ENCODE results near the gene CCNB1IP1.
A peak's percentile ranks its signal among the peaks of the same experiment; 100 is the strongest.

DNA sequence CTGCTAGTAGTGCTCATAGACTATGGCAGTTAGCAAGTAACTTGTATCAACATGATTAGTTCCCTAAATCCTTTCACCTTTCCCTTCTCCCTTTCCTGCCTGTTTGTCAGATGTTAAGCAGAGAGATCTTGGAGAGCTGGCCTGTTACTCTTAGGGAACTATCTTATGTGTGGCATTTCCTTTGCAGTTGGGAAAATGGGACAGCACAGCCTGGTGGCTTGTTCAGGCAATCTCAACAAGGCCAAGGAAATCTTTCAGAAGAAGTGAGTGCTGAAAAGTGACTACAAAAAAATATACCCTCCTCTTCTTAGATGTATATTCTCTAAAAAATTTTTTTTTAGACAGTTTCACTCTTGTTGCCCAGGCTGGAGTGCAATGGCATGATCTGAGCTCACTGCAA is 17.8 kb upstream of the CCNB1IP1 start:
- TF ChIP-seq EZH2 (IDR thresholded peaks at IDR 0.05) (no peak), RAD21 (IDR thresholded peaks at IDR 0.05; ENCODE audit: low read depth) (no peak), ATF3 (IDR thresholded peaks at IDR 0.05) (no peak), REST (IDR thresholded peaks at IDR 0.05; ENCODE audit: low read depth) (no peak), TCF7L2 (IDR thresholded peaks at IDR 0.05; ENCODE audit: borderline replicate concordance, extremely low read depth, insufficient read depth, insufficient read length) (no peak), POLR2AphosphoS5 (IDR thresholded peaks at IDR 0.05; ENCODE audit: low read depth, low read length) (no peak), POLR2A (IDR thresholded peaks at IDR 0.05; ENCODE audit: borderline replicate concordance, extremely low read depth, insufficient read depth, insufficient read length) (no peak), SIN3A (IDR thresholded peaks at IDR 0.05; ENCODE audit: low read depth) (no peak), SRF (IDR thresholded peaks at IDR 0.05; ENCODE audit: low read depth) (no peak), ZNF274 (IDR thresholded peaks at IDR 0.05; ENCODE audit: low read depth, low read length) (no peak), CEBPB (IDR thresholded peaks at IDR 0.05; ENCODE audit: low read depth) (no peak), EZH2phosphoT487 (IDR thresholded peaks at IDR 0.05; ENCODE audit: borderline replicate concordance) (no peak), ZBTB33 (IDR thresholded peaks at IDR 0.05; ENCODE audit: extremely low read depth, insufficient replicate concordance, low read length) (no peak)
- TF ChIP-seq, protein P1, sequence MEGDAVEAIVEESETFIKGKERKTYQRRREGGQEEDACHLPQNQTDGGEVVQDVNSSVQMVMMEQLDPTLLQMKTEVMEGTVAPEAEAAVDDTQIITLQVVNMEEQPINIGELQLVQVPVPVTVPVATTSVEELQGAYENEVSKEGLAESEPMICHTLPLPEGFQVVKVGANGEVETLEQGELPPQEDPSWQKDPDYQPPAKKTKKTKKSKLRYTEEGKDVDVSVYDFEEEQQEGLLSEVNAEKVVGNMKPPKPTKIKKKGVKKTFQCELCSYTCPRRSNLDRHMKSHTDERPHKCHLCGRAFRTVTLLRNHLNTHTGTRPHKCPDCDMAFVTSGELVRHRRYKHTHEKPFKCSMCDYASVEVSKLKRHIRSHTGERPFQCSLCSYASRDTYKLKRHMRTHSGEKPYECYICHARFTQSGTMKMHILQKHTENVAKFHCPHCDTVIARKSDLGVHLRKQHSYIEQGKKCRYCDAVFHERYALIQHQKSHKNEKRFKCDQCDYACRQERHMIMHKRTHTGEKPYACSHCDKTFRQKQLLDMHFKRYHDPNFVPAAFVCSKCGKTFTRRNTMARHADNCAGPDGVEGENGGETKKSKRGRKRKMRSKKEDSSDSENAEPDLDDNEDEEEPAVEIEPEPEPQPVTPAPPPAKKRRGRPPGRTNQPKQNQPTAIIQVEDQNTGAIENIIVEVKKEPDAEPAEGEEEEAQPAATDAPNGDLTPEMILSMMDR (IDR thresholded peaks at IDR 0.05 in 2 of 3, conservative IDR thresholded peaks at IDR 0.05 in 1 of 3; ENCODE audit: borderline replicate concordance in 1 of 3, insufficient read depth in 1 of 3, low read depth in 2 of 3, low read length in 2 of 3), result peak in 1 of 3 experiments; percentile 28; a peak in 2 of 6 replicates
